CD4-positive, alpha-beta T cell treated with Interleukin-17A for 4 hours (primary cell): ENCODE results near the gene CGNL1.

Source experiments
- DNase-seq: peaks from one replicate; pipeline ENCODE4 v3.0.0-alpha.2; 2020; ENCODE audit warnings: mixed read lengths

CGNL1 gene

GRCh38 chr15:57425842-57426241 is 49.5 kb downstream of the CGNL1 start:
- DNase-seq = no peak

- no peak for DNase-seq
These were observed 51.1 kb downstream of the CGNL1 start for GRCh38 chr15:57427367-57427821.

- no peak for DNase-seq
These were observed 55.9 kb downstream of the CGNL1 start for GRCh38 chr15:57432141-57432741.

- DNase-seq = no peak
These were observed 59.9 kb downstream of the CGNL1 start for GRCh38 chr15:57436166-57436565.

- no peak for DNase-seq
These were observed 60.7 kb downstream of the CGNL1 start for GRCh38 chr15:57436961-57437360.

- no peak for DNase-seq
These were observed 61.3 kb downstream of the CGNL1 start for GRCh38 chr15:57437564-57437963.

- no peak for DNase-seq
These were observed 61.9 kb downstream of the CGNL1 start for GRCh38 chr15:57438166-57438565.

- no peak for DNase-seq
These were observed 63.1 kb downstream of the CGNL1 start for GRCh38 chr15:57439128-57440027.

- DNase-seq = no peak
These were observed 63.9 kb downstream of the CGNL1 start for GRCh38 chr15:57440167-57440566.

- no peak for DNase-seq
These were observed 64.5 kb downstream of the CGNL1 start for GRCh38 chr15:57440799-57441198.

GRCh38 chr15:57442335-57442734 is 66.0 kb downstream of the CGNL1 start:
- no peak for DNase-seq

GRCh38 chr15:57443486-57443885 is 67.2 kb downstream of the CGNL1 start:
- DNase-seq = no peak

- no peak for DNase-seq
These were observed 68.7 kb downstream of the CGNL1 start for GRCh38 chr15:57444877-57445513.

GRCh38 chr15:57445872-57446271 is 69.6 kb downstream of the CGNL1 start:
- no peak for DNase-seq

- no peak for DNase-seq
These were observed 70.1 kb downstream of the CGNL1 start for GRCh38 chr15:57446393-57446792.

GRCh38 chr15:57451555-57451954 is 75.2 kb downstream of the CGNL1 start:
- DNase-seq = no peak

GRCh38 chr15:57452090-57452754 is 75.9 kb downstream of the CGNL1 start:
- DNase-seq = no peak

GRCh38 chr15:57455929-57456328 is 79.6 kb downstream of the CGNL1 start:
- DNase-seq = no peak

- DNase-seq = no peak
These were observed 80.3 kb downstream of the CGNL1 start for GRCh38 chr15:57456559-57456958.

- no peak for DNase-seq
These were observed 81.4 kb downstream of the CGNL1 start for GRCh38 chr15:57457726-57458125.

- DNase-seq = no peak
These were observed 82.1 kb downstream of the CGNL1 start for GRCh38 chr15:57458356-57458781.

GRCh38 chr15:57460208-57460816 is 84.0 kb downstream of the CGNL1 start:
- DNase-seq = no peak

- DNase-seq = no peak
These were observed 85.2 kb downstream of the CGNL1 start for GRCh38 chr15:57461541-57461940.
